K562 (cell line): ENCODE data around the gene ENG. TPM values are rescaled to one million over a fixed set of nuclear protein-coding genes. Genes with fewer than 3 reads are reported as not detected.

ENCODE experiments used
- ATF1 ChIP-seq, 2 experiments: fragments of 450-650 bp in 1 of 2; IDR thresholded peaks; 2 replicates each; pipeline ENCODE4 v1.6.1; 2016; ENCODE audit warnings: missing compliant biosample characterization in 1 of 2, missing genetic modification characterization in 1 of 2
- CC2D1A ChIP-seq: fragments of 450-650 bp; IDR thresholded peaks from 2 replicates; pipeline ENCODE4 v1.6.1; 2017; ENCODE audit warnings: mild to moderate bottlenecking
- CHD7 ChIP-seq: fragments of 200-600 bp; sonication (generic); IDR thresholded peaks from one replicate; pipeline ENCODE4 v1.6.1; 2012; ENCODE audit warnings: mild to moderate bottlenecking, low read depth, low read length, inconsistent platforms
- EWSR1 ChIP-seq: fragments of 450-650 bp; IDR thresholded peaks from 2 replicates; pipeline ENCODE4 v1.6.1; 2018; ENCODE audit warnings: borderline replicate concordance, mild to moderate bottlenecking, low read depth, moderate library complexity; ENCODE audit not compliant: partially characterized antibody
- HEY1 ChIP-seq: fragments of 250-450 bp; sonication (Bioruptor Pico); IDR thresholded peaks from 2 replicates; pipeline ENCODE4 v1.5.0; 2020; ENCODE audit warnings: mild to moderate bottlenecking, moderate library complexity, borderline replicate concordance
- LARP7 ChIP-seq: fragments of 450-650 bp; IDR thresholded peaks from 2 replicates; pipeline ENCODE4 v1.6.1; 2016
- MCM3 ChIP-seq: fragments of 450-650 bp; IDR thresholded peaks from 2 replicates; pipeline ENCODE4 v1.6.1; 2016
- MIER1 ChIP-seq: fragments of 450-650 bp; IDR thresholded peaks from 2 replicates; pipeline ENCODE4 v1.6.1; 2016; ENCODE audit warnings: antibody characterized with exemption, mild to moderate bottlenecking, low read depth
- PRMT5 ChIP-seq: sonication (generic); formaldehyde crosslinking; IDR thresholded peaks from 2 replicates; pipeline ENCODE4 v1.5.0; 2020; ENCODE audit warnings: missing genetic modification reagents
- SLC30A9 ChIP-seq: fragments of 250-450 bp; sonication (Bioruptor Pico); IDR thresholded peaks from 2 replicates; pipeline ENCODE4 v1.8.0; 2022; ENCODE audit warnings: mild to moderate bottlenecking, moderate library complexity
- SREBF1 ChIP-seq: fragments of 150-350 bp; IDR thresholded peaks from 2 replicates; pipeline ENCODE4 v1.6.1; 2014; ENCODE audit warnings: antibody characterized with exemption, low read depth, low read length, borderline replicate concordance
- TAL1 ChIP-seq: fragments of 450-650 bp; IDR thresholded peaks from 2 replicates; pipeline ENCODE4 v1.6.1; 2016; ENCODE audit warnings: mild to moderate bottlenecking
- TFAM ChIP-seq: fragments of 250-450 bp; sonication (Bioruptor Pico); conservative IDR thresholded peaks from 2 replicates; pipeline ENCODE4 v1.5.0; 2021; ENCODE audit warnings: mild to moderate bottlenecking, moderate library complexity
- TSHZ1 ChIP-seq: fragments of 250-450 bp; sonication (Bioruptor Pico); IDR thresholded peaks from 2 replicates; pipeline ENCODE4 v1.4.0; 2020; ENCODE audit warnings: mild to moderate bottlenecking, moderate library complexity
- ZNF316 ChIP-seq: fragments of 450-650 bp; IDR thresholded peaks from 2 replicates; pipeline ENCODE4 v1.6.1; 2016
- ZNF75A ChIP-seq: fragments of 450-650 bp; formaldehyde crosslinking; IDR thresholded peaks from 2 replicates; pipeline ENCODE4 v1.4.0; 2020; ENCODE audit warnings: mild to moderate bottlenecking
- polyA plus RNA-seq, 8 experiments: library from polyadenylated mRNA; depleted of rRNA in 4 of 8; stranded (reverse) in 5 of 8; unstranded in 3 of 8; fragments of >200 nt; fragmentation: Nextera tagmentation in 2 of 8; fragmentation: Illumina TruSeq in 1 of 8; extraction: Ambion mirVana in 2 of 8; extraction: Trizol in 1 of 8; gene quantifications; 2 replicates each; pipeline versions ENCODE4 v1.2.1 to v1.2.3, GENCODE V29; 2011 to 2014; ENCODE audit warnings: inconsistent platforms in 1 of 8, missing spikeins in 1 of 8
- total RNA-seq, 7 experiments: library from RNA; depleted of rRNA in 6 of 7; stranded (reverse); fragments of >200 nt in 6 of 7; fragmentation: Illumina TruSeq in 2 of 7; extraction: Trizol in 2 of 7; gene quantifications; 2 replicates each; pipeline versions ENCODE4 v1.2.1 to v1.2.3, GENCODE V29; 2011 to 2021; ENCODE audit warnings: low replicate concordance in 1 of 7

ENG gene
- total and polyA plus RNA-seq, 9 of the 15 experiments (the other 6 are each of a cell fraction or from before 2014, with no cell fraction given): 0.04 to 0.40 (median 0.14) TPM; not detected in 1

- TF ChIP-seq LARP7 (no peak), ATF1 (CRISPR knock-in tag; IDR thresholded peaks at IDR 0.05) (no peak), ATF1 (tag; IDR thresholded peaks at IDR 0.05) (no peak), EWSR1 (no peak), MIER1 (no peak), SREBF1 (no peak), ZNF316 (no peak), HEY1 (CRISPR knock-in tag) (no peak), TFAM (no peak), CHD7 (no peak), TSHZ1 (CRISPR knock-in tag) (no peak), SLC30A9 (CRISPR knock-in tag) (no peak), PRMT5 (CRISPR knock-in tag) (no peak), MCM3 (no peak), ZNF75A (no peak), TAL1 (no peak), CC2D1A (0 out of 2 replicates have a peak, but pooled peaks have one; percentile 7)
Measured at GRCh38 chr9:127886401-127886972, 32.0 kb upstream of the ENG start (continued).
